IPS-11a (cell line): ENCODE data around the gene GSG1L.

Experiments
- H3K4me3 ChIP-seq: one replicate; pipeline ENCODE4 v1.5.1; 2013; ENCODE audit warnings: low read depth, low read length, control low read depth

The GSG1L gene

DNA sequence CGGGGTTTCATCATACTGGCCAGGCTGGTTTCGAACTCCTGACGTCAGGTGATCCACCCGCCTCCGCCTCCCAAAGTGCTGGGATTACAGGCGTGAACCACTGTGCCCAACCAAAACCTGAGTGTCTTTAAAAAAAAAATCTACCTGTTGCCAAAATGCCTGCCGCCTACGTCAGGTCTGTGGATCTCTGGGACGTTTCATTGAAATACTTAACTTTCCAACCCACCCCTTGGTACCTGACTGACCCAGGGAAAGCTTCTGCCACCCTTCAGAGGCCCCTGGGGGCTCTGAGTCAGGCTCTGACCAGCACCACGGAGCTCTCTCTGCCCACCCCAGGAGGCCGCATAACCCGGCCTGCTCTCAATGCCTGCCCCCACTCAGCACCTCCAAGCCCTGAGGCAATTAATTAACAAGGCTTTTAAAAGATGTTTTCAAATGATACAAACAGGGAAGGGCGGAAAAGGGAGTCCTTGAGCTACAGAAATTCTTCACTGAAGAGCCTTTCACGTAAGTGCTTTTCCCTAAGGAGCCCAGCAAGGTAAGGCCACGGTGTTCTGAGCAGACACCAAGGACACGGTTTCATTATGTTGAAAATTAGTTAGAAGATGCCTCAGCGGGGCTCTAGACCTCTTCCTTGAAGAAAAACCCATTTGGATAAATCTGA lies 29.3 kb upstream of the GSG1L start:
- no peak overlapping the region for H3K4me3 ChIP-seq

DNA sequence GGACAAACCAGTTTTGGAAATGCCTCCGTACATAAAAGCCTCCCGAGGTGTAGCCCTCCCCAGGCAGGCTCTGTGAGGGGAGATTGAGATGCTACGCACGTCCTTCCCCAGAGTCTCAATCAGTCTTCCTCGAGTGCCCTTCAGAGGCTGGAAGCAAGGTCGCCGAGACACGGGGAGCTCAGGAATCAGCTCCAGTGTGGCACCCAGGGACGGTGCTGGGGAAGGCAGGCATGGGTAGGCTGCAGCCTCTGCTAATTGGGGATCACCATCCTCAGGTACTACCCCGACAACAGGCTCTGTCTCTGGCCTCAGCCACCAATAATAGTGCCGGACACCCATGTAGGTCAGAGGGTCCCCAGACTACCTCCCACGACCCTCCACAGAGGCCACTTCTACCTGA lies 28.1 kb upstream of the GSG1L start:
- H3K4me3 ChIP-seq = no peak overlapping the region

DNA sequence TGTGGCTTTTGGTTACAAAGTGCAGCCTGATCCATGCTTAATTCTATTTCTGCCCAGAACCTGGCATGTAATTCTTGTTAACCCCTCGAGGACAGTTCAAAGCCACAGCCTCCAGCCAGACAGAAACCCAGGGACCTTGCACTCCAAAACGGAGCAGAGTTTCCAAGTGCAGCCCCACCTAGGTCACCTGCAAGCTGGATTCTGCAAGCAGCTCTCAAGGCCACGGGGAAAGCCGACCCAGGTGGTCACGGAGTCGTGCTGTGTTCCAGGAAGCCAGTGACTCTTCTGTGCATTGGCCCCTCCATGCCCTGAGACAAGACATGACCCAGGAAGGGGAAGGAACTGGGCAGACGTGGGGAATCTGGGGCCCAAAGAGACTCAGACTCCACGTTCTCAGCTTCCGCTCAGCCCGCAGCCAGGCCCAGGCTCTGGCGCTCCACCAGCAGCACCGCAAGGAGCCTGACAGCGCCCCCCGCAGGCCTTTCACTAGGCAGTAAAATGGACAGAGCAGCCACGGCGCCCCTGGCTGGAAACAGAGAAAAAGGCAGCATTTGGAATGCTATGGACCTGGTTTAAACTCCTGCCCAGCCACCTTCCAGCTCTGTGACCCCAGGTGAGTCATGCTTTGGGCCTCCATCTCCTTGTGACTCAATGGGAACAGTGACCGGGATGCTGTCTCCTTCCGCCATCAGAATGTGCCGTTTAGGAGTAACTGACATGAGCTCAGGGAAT lies 27.3 kb upstream of the GSG1L start:
- no peak overlapping the region for H3K4me3 ChIP-seq

DNA sequence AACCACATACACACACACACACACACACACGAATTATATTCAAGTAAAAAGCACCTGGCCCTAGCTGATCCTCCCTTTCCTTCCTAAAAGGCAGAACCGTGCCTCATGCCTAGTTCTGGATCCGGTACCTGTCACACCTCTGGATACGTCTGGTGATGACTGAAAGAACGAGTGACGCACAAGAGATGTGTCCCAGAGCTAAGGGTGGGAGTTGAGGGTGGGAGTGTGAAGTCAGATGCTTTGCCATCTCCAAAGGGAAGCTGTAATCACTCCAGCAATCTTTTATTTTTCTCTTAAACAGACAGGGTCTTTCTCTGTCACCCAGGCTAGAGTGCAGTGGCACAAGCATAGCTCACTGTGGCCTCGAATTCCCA lies 26.5 kb upstream of the GSG1L start:
- no peak overlapping the region for H3K4me3 ChIP-seq

DNA sequence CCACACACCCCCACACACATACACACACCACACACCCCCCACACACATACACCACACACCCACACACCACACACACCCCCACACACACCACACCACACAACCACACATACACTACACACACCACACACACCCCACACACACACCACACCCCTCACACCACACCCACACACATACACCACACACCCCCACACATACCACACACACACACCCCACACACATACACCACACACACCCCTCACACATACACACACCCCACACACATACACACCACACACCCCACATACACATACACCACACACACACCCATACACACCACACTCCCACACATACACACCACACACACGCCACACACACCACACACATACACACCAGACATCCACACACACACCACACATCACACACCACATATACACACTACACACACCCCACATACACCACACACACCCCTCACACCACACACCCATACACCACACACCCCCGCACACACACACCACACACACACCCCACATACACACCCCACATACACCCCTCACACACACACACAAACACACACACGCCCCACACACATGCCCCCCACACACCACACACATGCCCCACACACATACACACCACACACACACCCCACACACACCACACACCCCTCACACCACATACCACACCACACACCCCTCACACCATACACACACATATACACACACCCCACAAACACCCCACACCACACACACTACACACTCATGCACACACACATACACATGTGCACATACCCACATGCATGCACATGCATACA lies 25.9 kb upstream of the GSG1L start:
- no peak overlapping the region for H3K4me3 ChIP-seq

DNA sequence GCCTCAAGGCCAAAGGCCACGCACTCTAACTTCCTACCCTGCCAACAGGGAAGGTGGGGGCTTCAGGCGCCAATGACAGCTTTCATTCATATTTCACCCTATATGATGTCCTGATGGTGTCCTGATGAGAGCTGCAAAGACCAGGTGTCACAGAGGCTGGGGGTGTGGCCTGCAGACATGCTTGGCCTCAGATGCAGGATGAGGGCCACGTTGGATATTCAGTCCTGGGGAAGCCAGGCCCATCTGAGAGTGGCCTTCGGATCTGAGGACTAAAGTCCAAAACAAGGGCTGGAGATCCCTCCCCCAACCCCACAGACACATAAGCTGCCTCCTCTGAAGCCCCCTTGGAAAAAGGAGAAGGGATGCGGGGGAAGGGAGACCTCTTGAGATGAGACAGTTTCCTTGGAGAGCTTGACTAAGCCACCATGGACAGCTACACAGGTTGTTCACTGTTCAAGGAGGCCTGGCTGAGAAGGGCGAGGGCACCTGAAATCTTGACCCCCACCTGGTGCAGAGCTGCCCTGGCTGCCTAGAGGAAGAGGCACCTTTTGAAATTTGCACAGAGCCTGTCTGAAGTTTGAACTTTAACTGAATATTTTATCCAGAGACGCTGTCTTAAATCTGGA lies 24.3 kb upstream of the GSG1L start:
- no peak overlapping the region for H3K4me3 ChIP-seq

DNA sequence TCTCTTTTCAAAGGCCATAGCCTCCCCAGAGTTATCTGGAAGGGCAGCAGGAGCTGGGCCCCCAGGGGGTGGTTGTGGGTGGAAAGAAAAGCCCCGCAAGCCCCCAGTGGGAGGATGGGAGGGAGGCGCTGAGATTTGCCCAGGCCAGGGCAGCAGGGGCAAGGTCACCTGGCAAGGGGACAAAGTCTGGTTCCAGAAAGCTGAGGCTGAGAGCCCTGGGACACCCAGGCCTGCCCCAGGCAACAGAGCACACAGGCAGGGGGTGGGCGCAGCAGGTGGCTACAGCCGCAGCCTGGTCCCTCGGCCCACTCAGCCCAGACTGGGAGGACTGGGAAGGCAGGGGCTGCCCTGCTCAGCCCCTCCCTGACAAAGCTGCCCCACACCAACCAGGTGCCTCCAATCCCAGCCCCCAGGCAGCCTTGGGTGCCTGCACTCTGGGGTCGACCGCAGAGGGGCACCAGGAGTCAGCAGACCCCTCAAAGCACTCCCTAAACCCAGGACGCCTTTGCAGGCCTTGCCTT lies 23.7 kb upstream of the GSG1L start:
- no peak overlapping the region for H3K4me3 ChIP-seq

DNA sequence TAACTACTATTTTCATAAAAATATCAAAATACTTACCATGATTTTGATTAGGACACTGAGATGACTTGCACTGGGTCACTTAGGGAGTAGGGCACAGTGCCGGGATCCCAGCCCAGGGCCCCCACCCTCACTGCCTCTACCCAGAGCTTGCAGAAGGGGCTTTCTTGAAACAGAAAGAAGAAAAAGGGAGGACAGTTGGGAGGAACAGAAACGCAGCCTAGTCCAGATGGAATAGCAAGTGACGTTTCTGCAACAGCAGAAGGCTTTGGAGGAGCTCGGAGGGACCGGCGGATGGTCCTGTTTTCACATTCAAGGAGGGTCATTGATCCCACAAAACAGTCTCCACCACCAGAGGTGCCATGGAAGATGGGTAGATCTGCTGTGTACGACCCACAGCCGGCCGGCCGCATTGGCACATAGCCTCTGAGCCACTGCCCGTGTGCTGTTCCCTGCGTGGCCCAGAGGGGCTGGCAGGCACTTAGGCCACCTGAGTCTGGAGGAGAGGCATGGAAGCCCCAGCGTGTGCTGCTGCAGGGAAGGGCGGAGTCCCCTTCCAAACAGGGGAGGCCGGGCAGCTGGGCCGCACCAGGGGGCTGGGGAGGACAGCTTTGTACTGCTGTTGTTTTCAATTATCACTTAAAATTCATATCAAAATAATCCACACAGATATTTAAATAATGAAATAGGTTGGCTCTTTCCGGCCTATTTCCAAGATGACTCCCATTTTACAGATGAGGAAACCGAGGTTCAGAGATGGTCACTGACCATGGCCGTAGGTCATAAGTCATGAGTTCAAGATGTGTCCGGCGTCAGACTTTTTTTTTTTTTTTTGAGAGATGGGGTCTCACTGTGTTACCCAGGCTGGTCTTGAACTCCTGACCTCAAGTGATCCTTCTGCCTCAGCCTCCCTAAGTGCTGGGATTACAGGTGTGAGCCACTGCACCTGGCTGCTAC lies 22.9 kb upstream of the GSG1L start:
- H3K4me3 ChIP-seq = no peak overlapping the region

DNA sequence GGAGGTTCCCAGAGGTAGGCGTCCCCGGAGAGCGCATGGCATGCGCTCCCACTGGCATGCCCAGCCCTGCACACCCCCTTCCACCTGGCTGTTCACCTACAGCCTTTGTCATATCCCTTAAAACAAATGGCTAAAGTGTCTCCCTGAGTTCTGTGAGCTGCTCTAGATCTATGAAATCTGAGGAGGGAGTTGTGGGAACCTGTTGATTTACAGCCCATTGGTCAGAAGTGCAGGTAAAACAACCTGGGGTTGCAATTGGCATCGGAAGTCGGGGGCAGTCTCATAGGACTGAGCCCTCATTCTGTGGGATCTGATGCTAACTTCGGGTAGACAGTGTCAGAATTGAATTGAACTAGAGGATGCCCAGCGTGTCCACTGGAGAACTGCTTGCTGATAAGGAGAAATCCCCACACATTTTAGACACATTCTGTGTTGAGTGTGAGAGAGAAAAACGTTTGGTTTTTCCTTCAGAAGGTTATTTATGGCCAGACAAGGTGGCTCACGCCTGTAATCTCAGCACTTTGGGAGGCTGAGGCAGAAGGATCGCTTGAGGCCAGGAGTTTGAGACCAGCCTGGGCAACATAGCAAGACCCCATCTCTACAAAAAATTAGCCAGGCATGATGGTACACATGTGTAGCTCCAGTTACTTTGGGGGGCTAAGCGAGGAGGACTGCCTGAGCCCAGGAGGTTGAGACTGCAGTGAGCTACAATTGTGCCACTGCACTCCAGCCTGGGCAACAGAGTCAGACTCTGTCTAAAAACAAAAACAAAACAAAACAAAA lies 22.1 kb upstream of the GSG1L start:
- H3K4me3 ChIP-seq = no peak overlapping the region

DNA sequence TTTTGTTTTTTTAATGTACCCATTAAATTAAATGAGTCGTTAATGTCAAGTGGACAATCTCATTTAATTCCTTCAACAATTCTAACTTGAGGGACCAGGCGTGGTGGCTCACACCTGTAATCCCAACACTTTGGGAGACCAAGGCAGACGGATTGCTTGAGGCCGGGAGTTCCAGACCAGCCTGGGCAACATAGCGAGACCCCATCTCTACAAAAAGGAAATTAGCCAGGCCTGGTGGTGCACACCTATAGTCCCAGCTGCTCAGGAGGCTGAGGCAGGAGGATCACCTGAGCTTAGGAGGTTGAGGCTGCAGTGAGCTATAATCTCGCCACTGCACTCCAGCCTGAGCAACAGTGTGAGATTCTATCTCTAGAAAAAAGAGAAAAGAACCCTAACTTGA lies 20.7 kb upstream of the GSG1L start:
- no peak overlapping the region for H3K4me3 ChIP-seq

DNA sequence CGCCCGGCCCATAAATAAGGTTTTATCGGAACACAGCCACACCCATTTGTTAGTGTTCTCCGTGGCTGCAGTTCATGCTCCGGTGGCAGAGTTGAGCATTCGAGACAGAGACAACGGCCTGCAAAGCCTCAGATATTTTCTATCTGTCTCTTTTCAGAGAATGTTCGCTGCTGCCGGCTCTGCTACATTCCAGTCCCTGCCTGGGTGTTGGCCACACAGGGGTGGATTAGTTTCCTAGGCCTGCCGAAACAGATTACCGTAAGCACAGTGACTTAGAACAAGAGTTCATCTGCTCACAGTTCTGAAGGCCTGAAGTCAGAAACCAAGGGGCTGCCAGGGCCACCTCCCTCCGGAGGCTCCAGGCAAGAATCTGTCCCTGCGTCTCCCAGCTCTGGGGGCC lies 19.1 kb upstream of the GSG1L start:
- no peak overlapping the region for H3K4me3 ChIP-seq

DNA sequence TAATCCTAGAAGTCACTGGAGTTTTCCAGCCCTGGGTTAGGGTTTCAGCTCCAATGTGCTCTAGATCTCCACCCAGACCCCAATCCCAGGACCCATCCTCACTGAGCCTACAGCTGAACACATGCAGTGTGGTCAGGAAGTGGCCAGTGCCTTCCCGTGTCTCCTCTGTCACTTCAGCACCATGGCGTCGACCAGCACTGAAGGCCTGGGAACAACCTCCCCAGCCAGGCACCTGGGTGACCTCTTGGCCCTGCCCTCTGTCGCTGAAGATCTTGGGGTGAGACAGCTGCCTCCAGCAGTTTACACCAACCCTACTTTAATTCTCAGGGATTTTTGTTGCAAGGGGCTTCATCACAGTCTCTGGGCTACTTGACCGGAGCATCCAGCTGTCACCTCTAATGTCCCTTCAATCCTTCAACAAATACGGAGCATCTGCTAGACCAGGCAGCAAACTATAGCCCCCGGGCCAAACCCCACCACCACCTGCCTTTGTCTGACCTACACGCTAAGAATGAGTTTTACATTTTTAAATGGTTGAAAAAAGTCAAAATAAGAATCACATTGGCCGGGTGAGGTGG lies 18.0 kb upstream of the GSG1L start:
- no peak overlapping the region for H3K4me3 ChIP-seq

DNA sequence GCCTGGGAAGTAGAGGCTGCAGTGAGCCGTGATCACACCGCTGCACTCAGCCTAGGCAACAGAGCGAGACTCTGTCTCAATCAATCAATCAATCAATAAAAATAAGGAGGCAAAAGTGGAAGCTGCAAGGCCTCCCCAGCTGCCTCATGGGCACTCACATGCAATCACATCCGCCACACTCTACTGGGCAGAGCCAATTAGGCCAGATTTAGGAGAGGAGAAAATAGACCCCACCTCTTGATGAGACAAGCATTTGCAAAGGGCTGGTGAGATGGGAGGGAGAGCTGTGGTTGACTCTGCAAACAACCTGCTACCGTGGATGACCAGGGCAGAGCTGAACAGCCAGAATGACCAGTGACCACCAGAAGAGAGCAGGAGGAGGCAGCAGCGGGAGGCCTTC lies 14.7 kb upstream of the GSG1L start:
- no peak overlapping the region for H3K4me3 ChIP-seq

DNA sequence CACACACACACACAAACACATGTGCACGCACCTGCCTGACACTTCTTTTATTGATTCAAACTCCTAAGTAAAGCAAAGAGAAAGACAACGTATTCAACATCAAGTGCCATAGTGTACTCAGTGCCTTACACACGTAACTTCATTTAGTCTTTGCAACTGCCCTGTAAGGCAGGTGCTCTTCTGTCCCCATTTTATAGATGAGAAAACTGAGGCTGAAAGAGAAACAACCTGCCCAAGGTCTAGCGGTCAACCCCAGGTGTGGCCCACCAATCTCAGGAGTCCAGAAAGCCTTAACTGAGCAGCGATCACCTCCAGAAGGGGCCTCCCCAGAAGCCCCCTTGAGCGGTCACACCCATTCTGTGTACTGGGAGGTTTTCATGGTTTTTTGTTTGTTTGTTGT lies 10.3 kb upstream of the GSG1L start:
- no peak overlapping the region for H3K4me3 ChIP-seq

DNA sequence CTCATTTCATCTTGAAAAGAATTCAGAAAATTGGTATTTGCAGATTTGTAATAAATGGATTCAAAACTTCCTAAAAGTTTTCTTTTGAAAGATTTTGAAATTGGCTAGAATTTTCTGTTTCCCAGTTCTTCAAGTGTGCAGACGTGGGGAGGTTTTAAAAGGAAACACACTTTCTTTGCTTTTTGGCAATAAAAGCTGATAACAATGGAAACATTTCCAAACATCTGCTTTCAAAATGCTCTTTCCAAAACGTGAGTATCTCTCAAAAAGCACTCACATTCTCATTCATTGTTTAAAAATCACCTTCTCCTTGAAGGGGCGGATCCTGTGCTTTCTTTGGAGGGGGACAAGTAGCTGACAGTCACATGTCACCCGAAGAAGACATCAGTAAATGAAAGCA lies 8.6 kb upstream of the GSG1L start:
- no peak overlapping the region for H3K4me3 ChIP-seq

DNA sequence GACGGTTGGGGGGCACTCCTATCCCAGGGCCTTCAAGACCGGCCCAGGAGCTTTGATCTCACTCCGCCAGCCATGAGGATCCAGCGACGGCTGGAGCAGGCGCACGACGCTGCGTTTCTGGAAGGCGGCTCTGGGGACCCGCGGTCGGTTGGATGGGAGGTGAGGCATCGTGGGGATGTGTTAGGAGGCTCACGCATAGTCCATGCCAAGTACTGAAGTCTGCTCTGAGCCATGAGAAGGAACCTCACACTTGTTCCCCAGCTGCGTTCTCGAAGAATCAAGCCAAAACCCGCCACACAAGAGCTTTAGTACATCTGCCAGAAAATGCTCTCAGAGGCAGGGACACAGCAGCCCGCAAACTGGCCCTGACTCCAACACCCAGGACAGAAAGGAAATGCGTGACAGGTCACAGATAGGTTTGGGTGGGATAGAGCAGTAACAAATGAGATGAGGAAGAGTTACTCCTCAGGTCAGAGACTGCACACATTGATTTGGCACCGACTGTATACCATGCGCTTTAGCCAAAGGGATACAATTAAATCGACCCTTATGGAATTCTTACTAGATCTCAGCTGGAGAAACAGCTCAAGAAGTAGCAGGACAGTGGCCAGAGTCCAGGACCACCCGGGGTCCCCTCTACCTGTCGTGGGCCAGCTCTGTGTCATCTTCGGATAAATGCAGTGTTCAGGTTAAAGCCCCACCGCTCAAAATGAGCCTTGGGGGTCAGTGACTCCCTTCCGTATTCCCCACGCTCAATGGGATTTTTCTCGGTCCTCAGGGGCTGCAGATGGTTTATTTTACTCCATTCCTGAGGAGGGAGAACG lies 6.7 kb upstream of the GSG1L start:
- no peak overlapping the region for H3K4me3 ChIP-seq

DNA sequence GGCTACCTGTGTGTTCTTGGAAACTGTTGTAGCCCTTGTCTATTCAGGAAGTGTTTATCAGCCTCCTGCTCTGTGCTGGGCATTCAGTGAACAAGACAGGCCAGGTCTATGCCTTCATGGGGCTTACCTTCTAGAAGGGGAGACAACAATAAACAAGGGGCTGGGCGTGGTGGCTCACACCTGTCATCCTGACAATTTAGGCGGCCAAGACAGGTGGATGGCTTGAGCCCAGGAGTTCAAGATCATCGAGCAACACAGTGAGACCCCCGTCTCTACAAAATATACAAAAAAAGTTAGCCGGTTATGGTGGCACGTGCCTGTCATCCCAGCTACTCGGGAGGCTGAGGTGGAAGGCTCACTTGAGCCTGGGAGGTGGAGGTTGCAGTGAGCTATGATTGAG lies 5.5 kb upstream of the GSG1L start:
- H3K4me3 ChIP-seq = no peak overlapping the region

DNA sequence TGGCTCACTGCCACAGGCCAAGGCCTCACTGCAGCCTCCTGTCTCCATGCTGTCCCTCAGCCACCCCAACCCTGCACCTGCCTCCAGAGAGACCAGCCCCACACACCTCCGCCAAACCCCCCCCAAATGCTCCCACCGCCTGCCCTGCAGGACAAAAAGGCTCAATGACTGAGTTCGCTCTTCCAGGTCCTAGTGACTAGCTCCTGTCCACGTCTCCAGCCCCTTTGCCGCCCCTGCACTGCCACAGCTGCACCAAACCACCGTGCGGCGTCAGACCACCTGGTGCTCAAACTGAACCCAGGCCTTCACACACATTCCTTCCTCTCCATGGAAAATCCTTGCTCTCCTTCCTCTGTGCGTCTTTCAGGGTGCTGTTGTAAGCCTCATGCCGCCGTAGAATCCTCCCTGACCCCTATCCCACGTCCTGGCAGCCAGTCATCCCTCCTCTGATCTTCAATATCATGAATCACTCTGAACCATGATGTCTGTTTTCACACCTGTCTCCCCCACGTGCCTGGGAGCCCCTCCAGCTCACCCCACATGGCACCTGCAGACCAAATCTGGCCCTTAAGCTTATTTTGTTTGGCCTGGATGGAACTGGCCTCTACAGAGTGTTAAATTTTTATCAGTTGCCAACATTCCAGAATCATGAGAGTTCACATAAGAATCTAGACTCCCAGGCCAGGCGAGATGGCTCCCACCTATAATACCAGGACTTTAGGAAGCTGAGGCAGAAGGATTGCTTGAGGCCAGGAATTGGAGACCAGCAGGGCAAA lies 4.3 kb upstream of the GSG1L start:
- no peak overlapping the region for H3K4me3 ChIP-seq
